K562 (cell line): Measurements from ENCODE around the gene SLFN5. TPM values are rescaled to one million over a fixed set of nuclear protein-coding genes. Genes with fewer than 3 reads are reported as not detected.

Experiments used
- ATAC-seq: fragments of 200-7000 bp; cut with Tn5 transposase; 3 replicates; pipeline ENCODE4 v1.9.1; 2020; ENCODE audit warnings: moderate library complexity
- BruUV-seq: library from RNA; stranded (reverse); fragments of 400-500 nt; replicated peaks from 2 replicates; lab custom pipeline; 2021; lab: Mats Ljungman, UMichigan
- CTCF ChIA-PET: fragments of 300-600 bp; formaldehyde crosslinking; extraction: SDS; loops from one replicate; lab custom pipeline; 2021; ENCODE audit warnings: low intra/inter-chr PET ratio; lab: Yijun Ruan, JAX
- POLR2A ChIA-PET: fragments of 300-600, 350-650 bp; sonication (Branson Sonifier 250); formaldehyde crosslinking; extraction: SDS; loops from one replicate; lab custom pipeline; 2021; ENCODE audit warnings: antibody characterized with exemption, inconsistent platforms; lab: Yijun Ruan, JAX
- DNase-seq, 4 experiments: peaks; one replicate each; pipeline versions ENCODE4 v3.0.0 to v3.0.0-alpha.2; 2011 to 2018; ENCODE audit warnings: low spot score in 3 of 4, mixed read lengths in 3 of 4; ENCODE audit errors: extremely low read depth in 1 of 4
- FAIRE-seq: peaks from 2 replicates; lab custom pipeline; 2011; peaks lifted over from hg19 to GRCh38; lab: Jason Lieb, UNC
- H2AFZ ChIP-seq: 2 replicates; pipeline ENCODE4 v1.6.0; 2011; ENCODE audit warnings: low read depth, low read length, control low read depth, inconsistent platforms
- H3K27ac ChIP-seq: fragments of 200-600 bp; 3 replicates; pipeline ENCODE4 v1.8.0; 2011; ENCODE audit warnings: low read depth, mild to moderate bottlenecking, control low read depth, inconsistent platforms, low read length, moderate library complexity, mixed read lengths; ENCODE audit errors: extremely low read depth
- H3K27me3 ChIP-seq, 2 experiments: fragments of 300-600 bp in 1 of 2; 2 replicates in 1 of 2; 3 replicates in 1 of 2; pipeline versions ENCODE4 v1.6.0 to v1.8.0; 2011; ENCODE audit warnings: inconsistent platforms in 2 of 2, low read length in 2 of 2, mild to moderate bottlenecking in 1 of 2, mixed read lengths in 1 of 2, moderate library complexity in 1 of 2; ENCODE audit not compliant: control insufficient read depth in 2 of 2, insufficient read depth in 2 of 2
- H3K36me3 ChIP-seq: fragments of 300-600 bp; 3 replicates; pipeline ENCODE4 v1.8.0; 2011; ENCODE audit warnings: mild to moderate bottlenecking, low read length, inconsistent platforms; ENCODE audit not compliant: control insufficient read depth, insufficient read depth
- H3K4me1 ChIP-seq, 2 experiments: fragments of 200-600 bp in 1 of 2; replicated peaks in 1 of 2; 2 replicates in 1 of 2; 3 replicates in 1 of 2; pipeline versions ENCODE4 v1.5.1 to v1.8.0; 2011; ENCODE audit warnings: inconsistent platforms in 2 of 2, low read length in 2 of 2, mild to moderate bottlenecking in 1 of 2, mixed read lengths in 1 of 2, moderate library complexity in 1 of 2; ENCODE audit not compliant: control insufficient read depth in 2 of 2, insufficient read depth in 2 of 2
- H3K4me2 ChIP-seq: 2 replicates; pipeline ENCODE4 v1.6.1; 2011; ENCODE audit warnings: low read length, control low read depth, inconsistent platforms, mixed read lengths; ENCODE audit not compliant: insufficient read depth
- H3K4me3 ChIP-seq: fragments of 200-600 bp; sonication (generic), shearing (Covaris generic); 2 replicates; pipeline ENCODE4 v1.5.1; 2016; ENCODE audit warnings: control low read depth, inconsistent platforms
- H3K79me2 ChIP-seq: fragments of 200-600 bp; 3 replicates; pipeline ENCODE4 v1.8.0; 2011; ENCODE audit warnings: low read length, inconsistent platforms; ENCODE audit not compliant: control insufficient read depth, insufficient read depth
- H3K9ac ChIP-seq, 2 experiments: 2 replicates each; pipeline versions ENCODE4 v1.6.0 to v1.6.1; 2011; ENCODE audit warnings: low read depth in 2 of 2, low read length in 2 of 2, control low read depth in 1 of 2, inconsistent platforms in 1 of 2, mild to moderate bottlenecking in 1 of 2, mixed read lengths in 1 of 2; ENCODE audit not compliant: insufficient read depth in 1 of 2
- H3K9me1 ChIP-seq: one replicate; pipeline ENCODE4 v1.6.0; 2011; ENCODE audit warnings: inconsistent platforms, mild to moderate bottlenecking, low read length, moderate library complexity; ENCODE audit not compliant: control insufficient read depth, insufficient read depth
- H3K9me3 ChIP-seq: replicated peaks from 2 replicates; pipeline ENCODE4 v1.5.1; 2011; ENCODE audit warnings: low read depth, low read length, inconsistent platforms; ENCODE audit not compliant: control insufficient read depth, insufficient read depth
- H4K20me1 ChIP-seq: replicated peaks from 2 replicates; pipeline ENCODE4 v1.6.1; 2011; ENCODE audit warnings: low read length, inconsistent platforms, mixed read lengths; ENCODE audit not compliant: control insufficient read depth, insufficient read depth
- CTCF ChIP-seq, 3 experiments: IDR thresholded peaks in 2 of 3; conservative IDR thresholded peaks in 1 of 3; 2 replicates each; pipeline ENCODE4 v1.5.1; 2011 to 2012; ENCODE audit warnings: low read length in 3 of 3, mild to moderate bottlenecking in 3 of 3, control low read depth in 2 of 3, improper control_type of control experiment in 1 of 3, inconsistent platforms in 1 of 3, low read depth in 1 of 3, mixed read lengths in 1 of 3, moderate library complexity in 1 of 3; ENCODE audit not compliant: insufficient read depth in 2 of 3
- ETV6 ChIP-seq, 3 experiments: fragments of 150-350 bp in 1 of 3; sonication (generic) in 1 of 3; formaldehyde crosslinking in 1 of 3; IDR thresholded peaks; 2 replicates each; pipeline versions ENCODE4 v1.6.1 to v1.8.0; 2014 to 2022; ENCODE audit warnings: borderline replicate concordance in 2 of 3, low read depth in 2 of 3, antibody characterized with exemption in 1 of 3, low read length in 1 of 3, mild to moderate bottlenecking in 1 of 3, missing genetic modification reagents in 1 of 3
- HDAC6 ChIP-seq: IDR thresholded peaks from 2 replicates; pipeline ENCODE4 v1.6.1; 2012; ENCODE audit warnings: low read depth, mild to moderate bottlenecking, control low read depth, inconsistent platforms, low read length, moderate library complexity
- PCBP1 ChIP-seq: fragments of 200-400 bp; formaldehyde crosslinking; IDR thresholded peaks from 2 replicates; pipeline ENCODE4 v1.6.1; 2018; ENCODE audit warnings: mild to moderate bottlenecking, low read depth, low read length; ENCODE audit not compliant: poor library complexity, severe bottlenecking
- WGBS: fragments of 100-300 bp; shearing (Covaris generic); methylation state at CpG from one replicate; pipeline ENCODE4 v1.1.6; 2016; ENCODE audit warnings: low coverage, mixed read lengths; ENCODE audit not compliant: insufficient coverage; ENCODE audit errors: missing lambda C conversion rate; 5-methylcytosine and 5-hydroxymethylcytosine counted together
- in situ Hi-C: fragments of 300-500 bp; cut with MboI; formaldehyde crosslinking; loops from 4 replicates; pipeline ENCODE4 v1.15.0; 2018; ENCODE audit warnings: inconsistent platforms, mixed read lengths
- intact Hi-C: fragments of 100-400 bp; cut with micrococcal nuclease; formaldehyde crosslinking; loops from 2 replicates; pipeline ENCODE4 v1.14.2; 2022
- polyA plus RNA-seq, 8 experiments: library from polyadenylated mRNA; depleted of rRNA in 4 of 8; stranded (reverse) in 5 of 8; unstranded in 3 of 8; fragments of >200 nt; fragmentation: Nextera tagmentation in 2 of 8; fragmentation: Illumina TruSeq in 1 of 8; extraction: Ambion mirVana in 2 of 8; extraction: Trizol in 1 of 8; gene quantifications; 2 replicates each; pipeline versions ENCODE4 v1.2.1 to v1.2.3, GENCODE V29; 2011 to 2014; ENCODE audit warnings: inconsistent platforms in 1 of 8, missing spikeins in 1 of 8
- total RNA-seq, 7 experiments: library from RNA; depleted of rRNA in 6 of 7; stranded (reverse); fragments of >200 nt in 6 of 7; fragmentation: Illumina TruSeq in 2 of 7; extraction: Trizol in 2 of 7; gene quantifications; 2 replicates each; pipeline versions ENCODE4 v1.2.1 to v1.2.3, GENCODE V29; 2011 to 2021; ENCODE audit warnings: low replicate concordance in 1 of 7

Gene SLFN5
- total and polyA plus RNA-seq, 9 of the 15 experiments (the other 6 are each of a cell fraction or from before 2014, with no cell fraction given), result under 0.01 to 0.18 (median 0.04) TPM; not detected in 1

DNA sequence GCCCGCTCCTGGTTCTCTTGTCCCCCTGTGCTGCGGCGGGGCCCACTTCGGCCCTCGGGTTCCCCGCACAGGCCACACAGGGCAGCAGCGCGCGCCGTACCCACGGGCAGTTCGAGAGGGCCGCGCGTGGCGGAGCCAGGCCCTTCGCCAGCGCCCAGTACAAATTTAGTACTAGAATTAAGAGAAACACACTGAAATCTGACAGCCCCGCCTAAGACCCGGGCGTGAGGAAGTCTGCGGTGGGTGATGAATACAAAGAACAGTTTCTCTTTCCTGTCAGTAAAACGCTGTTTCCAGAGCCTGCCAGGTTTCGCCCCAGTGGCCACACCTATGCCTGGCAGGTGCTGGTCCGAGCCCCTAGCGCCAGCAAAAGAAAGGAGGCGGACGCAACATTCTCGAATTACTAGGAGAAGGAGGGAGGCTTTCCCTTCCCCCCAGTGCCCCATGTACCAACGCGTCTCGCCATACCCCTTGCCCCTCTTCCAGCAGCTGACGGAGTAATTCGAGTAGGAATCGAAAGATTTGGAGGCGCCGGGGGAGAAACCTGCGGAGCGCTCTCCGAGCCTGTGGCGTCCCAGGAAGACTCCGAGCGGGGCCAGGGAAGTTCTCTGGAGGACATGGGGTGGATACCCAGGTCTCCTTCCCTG lies 591 bp upstream of the SLFN5 start:
- no peaks in the 10 kb centered on the region for H3K79me2 ChIP-seq
- TF ChIP-seq HDAC6 (no peak), ETV6 (IDR thresholded peaks at IDR 0.05; ENCODE audit: borderline replicate concordance in 1 of 2, low read depth in 2 of 2, low read length in 1 of 2) (no peak), ETV6 (CRISPR knock-in tag; IDR thresholded peaks at IDR 0.05; ENCODE audit: borderline replicate concordance) (no peak), CTCF (IDR thresholded peaks at IDR 0.05 in 2 of 3, conservative IDR thresholded peaks at IDR 0.05 in 1 of 3; ENCODE audit: insufficient read depth in 2 of 3, low read depth in 1 of 3, low read length in 3 of 3) (peak in 1 of 3 experiments; percentile 27; a peak in 1 of 6 replicates), PCBP1 (peak; percentile 32)
- TF ChIP-seq, all 486 proteins: peak for 2
- Histone ChIP-seq H3K36me3 (no peaks in the 10 kb centered on the region), H3K9ac (no peak overlapping the region), H2AFZ (0 out of 2 replicates have a peak overlapping the region, but pooled peaks have one; percentile 48), H3K4me3 (peak overlapping the region; percentile 36), H3K4me2 (peak overlapping the region; percentile 28), H3K27me3 (peaks cover 4 to 24% of the 10 kb centered on the region in 2 experiments; a peak in 3 of 5 replicates), H3K9me1 (no peaks in the 10 kb centered on the region), H3K4me1 (peaks cover 3 to 12% of the 10 kb centered on the region in 2 experiments; a peak in 4 of 5 replicates), H4K20me1 (no peaks in the 10 kb centered on the region), H3K9me3 (no peaks in the 10 kb centered on the region), H3K27ac (no peak overlapping the region)
- intact Hi-C loops (no loop called here), in situ Hi-C loops (no loop called here)
- FAIRE-seq (no peak), ATAC-seq (peak; percentile 17; the same call in 1 of the 3 replicates), DNase-seq (peak in 3 of 4 experiments; percentile 14 to 22 (median 14))
- ChIA-PET POLR2A (no interaction called here), CTCF (no interaction called here)
- TSS peak; percentile 50 for BruUV-seq
- 33% methylated on average over 39 of the region's 43 CpGs for WGBS
